Right atrium auricular region (tissue), 2 donors: ENCODE results near the gene ABLIM3. TPM values are rescaled to one million over a fixed set of nuclear protein-coding genes. Genes with fewer than 3 reads are reported as not detected.
A peak's percentile ranks its signal among the peaks of the same experiment; 100 is the strongest.

Experiments used
- DNase-seq: peaks from one replicate; pipeline ENCODE4 v3.0.0-alpha.2; 2019; ENCODE audit warnings: low spot score
- H3K27ac ChIP-seq, 2 donors: fragments of 200-600 bp; sonication (generic); 1 replicate in 1 of 2; 2 replicates in 1 of 2; pipeline ENCODE4 v1.5.1; 2016 to 2019
- H3K27me3 ChIP-seq, 2 donors: fragments of 200-600 bp; sonication (generic); one replicate each; pipeline versions ENCODE4 v1.5.1 to v1.6.0; 2017 to 2019
- H3K36me3 ChIP-seq: fragments of 200-600 bp; sonication (generic); one replicate; pipeline ENCODE4 v1.5.1; 2016
- H3K4me1 ChIP-seq, 2 donors: fragments of 200-600 bp; sonication (generic); one replicate each; pipeline versions ENCODE4 v1.5.1 to v1.6.0; 2017 to 2019
- H3K4me3 ChIP-seq, 2 donors: fragments of 200-600 bp; sonication (generic); 1 replicate in 1 of 2; 2 replicates in 1 of 2; pipeline ENCODE4 v1.5.1; 2017 to 2019; ENCODE audit warnings: mild to moderate bottlenecking in 1 of 2, moderate library complexity in 1 of 2
- H3K9me3 ChIP-seq, 2 donors: fragments of 200-600 bp; sonication (generic); one replicate each; pipeline ENCODE4 v1.5.1; 2019
- CTCF ChIP-seq, 2 donors: fragments of 200-600 bp; sonication (generic); IDR thresholded peaks; one replicate each; pipeline ENCODE4 v1.5.1; 2019; ENCODE audit warnings: antibody characterized with exemption in 2 of 2
- total RNA-seq, 2 donors: library from RNA; depleted of rRNA; stranded (reverse); fragments of >200 nt; gene quantifications; one replicate each; pipeline ENCODE4 v1.1.0, GENCODE V29; 2016

The ABLIM3 gene
- total RNA-seq, 2 donors from 2014 or later: 109 to 145 TPM

- H3K27me3 ChIP-seq: no peaks in the 10 kb centered on the region
- H3K4me1 ChIP-seq: peaks cover 0 to 55% of the 10 kb centered on the region in 2 donors
- H3K27ac ChIP-seq: peak overlapping the region; percentile 87 to 89
- H3K36me3 ChIP-seq: no peaks in the 10 kb centered on the region
- no peak overlapping the region for H3K4me3 ChIP-seq
- DNase-seq: no peak
- no peaks in the 10 kb centered on the region for H3K9me3 ChIP-seq
- TF ChIP-seq CTCF (IDR thresholded peaks at IDR 0.05): no peak
These were observed 6.4 kb upstream of the ABLIM3 start for GRCh38 chr5:149134778-149135500.

- Histone ChIP-seq H3K27ac (peak overlapping the region; percentile 87 to 89), H3K9me3 (no peaks in the 10 kb centered on the region), H3K4me3 (no peak overlapping the region), H3K36me3 (no peaks in the 10 kb centered on the region), H3K4me1 (peaks cover 0 to 48% of the 10 kb centered on the region in 2 donors), H3K27me3 (no peaks in the 10 kb centered on the region)
- no peak for DNase-seq
- no peak for TF ChIP-seq CTCF (IDR thresholded peaks at IDR 0.05)
These were observed 5.6 kb upstream of the ABLIM3 start for GRCh38 chr5:149135536-149136201.

GRCh38 chr5:149138182-149138923 is 2.9 kb upstream of the ABLIM3 start:
- DNase-seq: no peak
- no peak for TF ChIP-seq CTCF (IDR thresholded peaks at IDR 0.05)
- Histone ChIP-seq H3K36me3 (no peaks in the 10 kb centered on the region), H3K4me1 (peaks cover 0 to 52% of the 10 kb centered on the region in 2 donors), H3K4me3 (no peak overlapping the region), H3K9me3 (no peaks in the 10 kb centered on the region), H3K27me3 (no peaks in the 10 kb centered on the region), H3K27ac (peak overlapping the region; percentile 12 to 19)

- DNase-seq: no peak
- Histone ChIP-seq H3K9me3 (no peaks in the 10 kb centered on the region), H3K36me3 (no peaks in the 10 kb centered on the region), H3K4me3 (no peak overlapping the region), H3K4me1 (peaks cover 0 to 52% of the 10 kb centered on the region in 2 donors), H3K27ac (peak overlapping the region; percentile 93 to 97), H3K27me3 (no peaks in the 10 kb centered on the region)
- TF ChIP-seq CTCF (IDR thresholded peaks at IDR 0.05): no peak
These were observed 893 bp upstream of the ABLIM3 start for GRCh38 chr5:149140197-149141002.
